Erythroblast (primary cell): ENCODE data around the gene KCTD2.
"Not testable (repeated sequence)": the region's sequence is repeated elsewhere in the genome, so short reads cannot be mapped to it uniquely, and the experiment has no call there.

ENCODE experiments used
- GATA1 ChIP-seq: IDR thresholded peaks from 2 replicates; pipeline ENCODE4 v1.6.1; 2011; ENCODE audit warnings: low read depth, mild to moderate bottlenecking, control low read depth, low read length, moderate library complexity
- POLR2A ChIP-seq: IDR thresholded peaks from 2 replicates; pipeline ENCODE4 v1.6.1; 2011; ENCODE audit warnings: mild to moderate bottlenecking, low read length

GRCh38 chr17:75025398-75025734 lies 21.7 kb upstream of the KCTD2 start:
- TF ChIP-seq POLR2A, GATA1: not testable (repeated sequence)
